ENCODE data around the gene NTM. TPM values are rescaled to one million over a fixed set of nuclear protein-coding genes. Genes with fewer than 3 reads are reported as not detected.

Gene NTM
- total RNA-seq, 2 donors from 2014 or later, result not detected

DNA sequence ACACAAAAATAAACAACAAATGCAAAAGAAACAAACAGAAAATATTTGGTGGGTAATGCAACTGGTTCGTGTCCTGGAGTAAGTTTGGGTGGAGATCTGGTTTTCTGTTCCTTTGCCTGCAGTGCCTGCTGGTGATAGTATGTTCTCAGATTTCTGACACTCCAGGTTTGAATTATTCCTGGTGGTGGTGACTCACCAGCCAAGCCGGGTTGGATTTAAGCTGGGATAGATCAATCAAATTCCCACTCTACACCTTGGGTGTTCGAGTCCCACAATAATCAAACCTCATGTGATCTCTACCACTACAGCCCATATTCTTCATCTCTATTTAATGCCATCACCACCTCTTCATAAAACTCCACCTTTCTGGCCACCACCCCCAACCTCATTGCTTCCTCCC is 421.8 kb downstream of the NTM start:
- Histone ChIP-seq H3K27ac (no peak overlapping the region), H3K9me3 (no peaks in the 10 kb centered on the region), H3K4me1 (ENCODE audit: control insufficient read depth in 1 of 2, low read depth in 2 of 2) (no peaks in the 10 kb centered on the region), H3K4me3 (no peak overlapping the region), H3K36me3 (no peaks in the 10 kb centered on the region), H3K27me3 (replicated peaks; ENCODE audit: insufficient read depth) (no peaks in the 10 kb centered on the region)
- ATAC-seq (ENCODE audit: insufficient number of reproducible peaks, low FRiP score, low read depth), result no peak
- no peak for DNase-seq (ENCODE audit: low spot score)
- TF ChIP-seq, protein P1, sequence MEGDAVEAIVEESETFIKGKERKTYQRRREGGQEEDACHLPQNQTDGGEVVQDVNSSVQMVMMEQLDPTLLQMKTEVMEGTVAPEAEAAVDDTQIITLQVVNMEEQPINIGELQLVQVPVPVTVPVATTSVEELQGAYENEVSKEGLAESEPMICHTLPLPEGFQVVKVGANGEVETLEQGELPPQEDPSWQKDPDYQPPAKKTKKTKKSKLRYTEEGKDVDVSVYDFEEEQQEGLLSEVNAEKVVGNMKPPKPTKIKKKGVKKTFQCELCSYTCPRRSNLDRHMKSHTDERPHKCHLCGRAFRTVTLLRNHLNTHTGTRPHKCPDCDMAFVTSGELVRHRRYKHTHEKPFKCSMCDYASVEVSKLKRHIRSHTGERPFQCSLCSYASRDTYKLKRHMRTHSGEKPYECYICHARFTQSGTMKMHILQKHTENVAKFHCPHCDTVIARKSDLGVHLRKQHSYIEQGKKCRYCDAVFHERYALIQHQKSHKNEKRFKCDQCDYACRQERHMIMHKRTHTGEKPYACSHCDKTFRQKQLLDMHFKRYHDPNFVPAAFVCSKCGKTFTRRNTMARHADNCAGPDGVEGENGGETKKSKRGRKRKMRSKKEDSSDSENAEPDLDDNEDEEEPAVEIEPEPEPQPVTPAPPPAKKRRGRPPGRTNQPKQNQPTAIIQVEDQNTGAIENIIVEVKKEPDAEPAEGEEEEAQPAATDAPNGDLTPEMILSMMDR (IDR thresholded peaks at IDR 0.05), result no peak

DNA sequence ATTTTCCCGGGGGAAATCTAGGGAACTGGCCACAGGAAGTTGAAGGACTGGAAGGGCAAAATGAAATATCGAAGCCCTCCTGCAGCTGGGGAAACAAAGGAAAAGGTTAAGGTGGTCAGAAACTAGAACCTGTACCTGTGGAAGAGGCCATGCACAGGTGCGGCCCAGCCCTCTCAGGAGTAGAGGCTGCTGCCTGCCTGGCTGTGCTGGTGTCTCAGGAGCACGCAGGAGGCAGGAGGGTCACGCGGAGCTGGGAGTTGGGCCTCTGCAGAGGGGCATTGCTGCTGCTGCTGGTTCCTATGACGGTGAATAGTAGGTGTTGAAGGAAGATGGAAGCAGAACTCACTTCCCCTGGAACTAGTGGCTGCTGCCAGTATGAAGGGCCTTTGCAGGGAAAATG is 425.7 kb downstream of the NTM start:
- no peaks in the 10 kb centered on the region for H3K36me3 ChIP-seq
- no peaks in the 10 kb centered on the region for H3K4me1 ChIP-seq (ENCODE audit: control insufficient read depth in 1 of 2, low read depth in 2 of 2)
- no peak overlapping the region for H3K4me3 ChIP-seq
- no peaks in the 10 kb centered on the region for H3K9me3 ChIP-seq
- ATAC-seq (ENCODE audit: insufficient number of reproducible peaks, low FRiP score, low read depth) (no peak), DNase-seq (ENCODE audit: low spot score) (no peak)
- H3K27me3 ChIP-seq (replicated peaks; ENCODE audit: insufficient read depth), result no peaks in the 10 kb centered on the region
- no peak overlapping the region for H3K27ac ChIP-seq
- TF ChIP-seq, protein P1 (IDR thresholded peaks at IDR 0.05), result no peak

DNA sequence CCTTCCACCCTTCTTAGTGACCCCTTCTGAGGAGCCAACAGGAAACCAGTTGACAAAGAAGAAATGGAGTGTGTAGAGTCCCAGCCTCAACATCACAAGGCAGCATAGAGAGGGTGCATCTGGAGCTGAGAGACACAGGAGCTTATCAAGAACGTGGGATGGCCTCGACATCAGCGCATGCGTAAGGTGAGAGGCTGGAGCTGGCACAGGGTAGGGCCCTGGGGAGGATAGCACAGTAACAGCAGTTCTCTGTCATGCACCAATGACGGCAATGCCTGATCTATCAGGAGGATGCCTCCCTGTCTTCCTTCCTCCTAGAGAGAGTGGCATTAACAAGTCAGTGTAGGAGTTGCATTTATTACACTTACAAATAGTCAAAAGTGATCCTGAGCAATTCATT is 426.1 kb downstream of the NTM start:
- TF ChIP-seq, protein P1 (IDR thresholded peaks at IDR 0.05), result no peak
- H3K36me3 ChIP-seq, result no peaks in the 10 kb centered on the region
- H3K27me3 ChIP-seq (replicated peaks; ENCODE audit: insufficient read depth), result no peaks in the 10 kb centered on the region
- H3K4me3 ChIP-seq, result no peak overlapping the region
- H3K9me3 ChIP-seq, result no peaks in the 10 kb centered on the region
- DNase-seq (ENCODE audit: low spot score) (no peak), ATAC-seq (ENCODE audit: insufficient number of reproducible peaks, low FRiP score, low read depth) (no peak)
- no peak overlapping the region for H3K27ac ChIP-seq
- H3K4me1 ChIP-seq (ENCODE audit: control insufficient read depth in 1 of 2, low read depth in 2 of 2), result no peaks in the 10 kb centered on the region

DNA sequence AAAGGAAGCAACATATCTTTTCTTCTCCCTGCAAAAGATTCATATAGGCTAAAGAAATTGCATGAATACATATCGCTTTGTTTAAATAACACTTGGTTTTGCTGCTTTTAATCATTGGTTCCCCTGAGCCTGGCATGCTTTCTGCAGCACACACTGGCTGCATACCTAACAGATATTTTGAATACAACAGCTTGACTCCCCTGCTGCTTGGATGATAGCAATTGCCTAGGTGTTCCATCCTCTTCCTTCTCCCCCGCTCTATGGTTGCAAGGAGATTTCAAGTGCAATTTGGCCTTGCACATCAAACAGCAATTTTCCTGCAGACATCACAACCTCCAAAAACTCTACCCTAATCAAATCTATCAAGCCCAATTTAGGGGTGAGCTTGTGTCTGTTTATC is 430.0 kb downstream of the NTM start:
- no peaks in the 10 kb centered on the region for H3K4me1 ChIP-seq (ENCODE audit: control insufficient read depth in 1 of 2, low read depth in 2 of 2)
- H3K4me3 ChIP-seq, result no peak overlapping the region
- ATAC-seq (ENCODE audit: insufficient number of reproducible peaks, low FRiP score, low read depth), result no peak
- H3K36me3 ChIP-seq, result no peaks in the 10 kb centered on the region
- no peak for DNase-seq (ENCODE audit: low spot score)
- TF ChIP-seq, protein P1 (IDR thresholded peaks at IDR 0.05), result no peak
- no peak overlapping the region for H3K27ac ChIP-seq
- H3K27me3 ChIP-seq (replicated peaks; ENCODE audit: insufficient read depth), result no peaks in the 10 kb centered on the region
- no peaks in the 10 kb centered on the region for H3K9me3 ChIP-seq

DNA sequence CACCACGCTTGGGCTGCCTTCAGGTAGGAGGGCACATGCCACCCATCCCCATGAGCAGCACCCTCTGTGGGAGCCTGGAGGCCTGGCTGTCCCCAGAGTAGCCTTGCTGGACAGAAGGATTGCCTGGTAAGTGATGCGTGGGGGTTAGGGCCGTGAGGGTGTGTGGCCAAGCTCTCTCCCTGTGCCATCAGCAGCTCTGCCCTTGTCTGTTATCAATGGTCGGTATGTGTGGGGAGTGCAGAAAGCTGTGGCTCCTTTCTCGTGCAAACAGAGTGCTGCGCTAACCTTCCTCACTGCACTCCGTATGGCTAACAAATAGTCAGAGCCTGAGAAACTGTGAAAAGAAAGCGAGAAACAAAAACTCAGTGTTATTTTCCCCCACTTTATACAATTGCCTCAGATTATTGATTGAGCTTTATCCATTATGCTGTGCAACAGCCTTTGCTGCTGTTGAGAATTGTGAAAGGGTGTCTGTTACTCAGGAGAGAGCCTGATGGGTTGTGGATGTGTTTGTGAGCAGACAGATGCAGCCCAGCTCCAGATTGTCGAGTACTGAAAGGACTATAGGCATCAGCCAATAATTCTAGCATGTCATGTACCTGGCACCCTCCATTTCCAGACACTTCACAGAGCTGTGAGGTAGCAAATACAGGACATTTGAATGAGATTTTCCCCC is 432.2 kb downstream of the NTM start:
- no peak overlapping the region for H3K27ac ChIP-seq
- ATAC-seq (ENCODE audit: insufficient number of reproducible peaks, low FRiP score, low read depth) (no peak), DNase-seq (ENCODE audit: low spot score) (no peak)
- no peaks in the 10 kb centered on the region for H3K4me1 ChIP-seq (ENCODE audit: control insufficient read depth in 1 of 2, low read depth in 2 of 2)
- H3K9me3 ChIP-seq, result no peaks in the 10 kb centered on the region
- H3K36me3 ChIP-seq, result no peaks in the 10 kb centered on the region
- no peak overlapping the region for H3K4me3 ChIP-seq
- no peaks in the 10 kb centered on the region for H3K27me3 ChIP-seq (replicated peaks; ENCODE audit: insufficient read depth)
- TF ChIP-seq, protein P1 (IDR thresholded peaks at IDR 0.05), result no peak
